Nucleus accumbens (tissue), 56 donors: Measurements from ENCODE around the gene ATP2A2.

ENCODE experiments used
- DNase-seq, 56 donors: peaks; one replicate each; lab custom pipeline; 2025; lab: John Stamatoyannopoulos, UW

The ATP2A2 gene

DNA sequence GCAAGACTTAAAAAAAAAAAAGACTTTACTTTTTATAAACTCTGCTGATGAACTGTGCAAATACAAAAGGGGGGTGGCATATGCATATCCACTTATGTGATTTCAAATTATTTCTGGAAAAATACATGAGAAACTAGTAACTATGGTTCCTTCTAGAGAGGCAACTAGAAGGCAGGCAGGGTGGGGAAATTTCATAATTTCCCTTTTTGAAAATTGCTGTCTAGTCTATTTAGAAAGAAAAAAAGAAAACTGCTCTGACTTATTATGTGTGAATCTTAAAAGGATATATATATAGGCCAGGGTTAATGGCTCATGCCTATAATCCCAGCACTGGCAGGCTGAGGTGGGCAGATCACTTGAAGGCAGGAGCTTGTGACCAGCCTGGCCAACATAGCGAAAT, 80.2 kb downstream of the ATP2A2 start:
- no peak for DNase-seq

DNA sequence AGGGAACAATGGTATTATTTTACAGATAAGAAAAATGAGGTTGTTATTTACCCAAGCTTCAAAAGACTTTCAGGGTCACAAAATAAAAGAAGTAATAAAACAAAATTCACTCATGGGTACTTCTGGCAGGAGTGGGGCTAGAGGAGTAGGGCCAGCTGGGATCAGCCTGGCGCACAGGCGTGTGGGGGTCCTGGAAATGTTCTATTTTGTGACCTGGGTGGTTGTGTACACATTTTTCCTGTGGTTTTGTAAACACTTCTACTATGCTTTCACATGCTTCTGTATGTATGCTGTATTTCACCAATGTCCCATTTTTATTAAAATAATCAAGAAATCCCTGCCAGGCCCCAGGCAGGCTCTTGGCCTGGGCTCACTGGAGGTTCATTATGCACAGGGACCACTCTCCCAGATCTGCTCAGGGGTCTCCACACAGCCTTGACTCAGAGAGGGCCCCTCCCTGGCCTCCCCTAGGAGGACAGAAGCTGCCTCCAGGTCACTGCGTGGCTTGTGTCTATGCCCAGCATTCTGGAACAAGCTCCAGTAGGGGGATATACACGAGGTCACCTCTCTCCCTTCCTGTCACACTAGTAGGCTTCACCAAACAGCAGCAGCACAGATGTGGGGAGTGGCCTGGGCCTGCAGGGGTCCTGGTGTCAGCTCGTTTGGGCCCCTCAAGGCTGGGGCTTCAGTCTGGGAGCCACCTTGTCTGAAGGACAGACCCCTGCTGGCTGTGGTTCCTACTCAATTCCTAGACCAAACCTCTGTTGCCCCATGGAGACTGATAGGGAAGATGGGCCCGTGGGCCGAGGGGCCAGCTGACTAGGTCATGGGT, 84.7 kb downstream of the ATP2A2 start:
- no peak for DNase-seq

DNA sequence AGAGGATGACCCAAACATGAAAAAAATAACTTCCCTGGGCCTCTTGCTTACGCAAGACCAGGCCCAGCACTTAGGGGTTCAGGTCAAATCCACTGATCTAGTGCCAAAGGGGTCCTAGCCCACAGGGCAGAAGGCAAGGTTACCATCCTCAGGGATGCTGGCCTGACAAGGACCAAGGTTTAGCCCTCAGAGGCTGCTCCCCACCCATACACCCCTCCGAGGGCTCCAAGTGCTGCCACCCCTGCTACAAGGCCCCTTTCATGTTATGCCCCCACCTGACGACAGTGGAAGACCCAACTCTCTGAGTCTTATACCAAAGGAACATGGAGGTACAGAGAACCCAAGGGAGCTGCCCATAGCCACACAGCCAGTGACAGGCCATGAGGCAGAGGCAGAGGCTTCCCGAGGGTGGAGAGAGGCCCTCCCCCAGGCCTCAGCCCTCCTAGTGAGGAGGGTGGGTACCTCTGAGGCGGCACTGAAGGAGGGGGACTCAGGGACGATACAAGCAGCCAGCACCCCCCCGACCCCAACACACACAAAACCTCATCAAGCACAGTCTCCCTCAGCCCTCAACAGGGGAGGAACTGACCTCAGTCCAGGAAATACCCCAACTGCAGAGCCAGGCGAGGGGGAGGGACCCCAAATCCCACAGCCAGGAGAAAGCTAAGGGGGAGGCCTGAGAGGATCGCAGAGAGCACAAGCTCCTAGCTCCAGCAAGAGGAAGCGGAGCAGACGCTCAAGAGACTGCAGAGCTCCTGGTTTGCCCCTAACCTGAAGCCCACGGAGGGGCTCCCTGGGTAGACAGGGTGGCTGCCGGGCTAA, 85.5 kb downstream of the ATP2A2 start:
- no peak for DNase-seq

DNA sequence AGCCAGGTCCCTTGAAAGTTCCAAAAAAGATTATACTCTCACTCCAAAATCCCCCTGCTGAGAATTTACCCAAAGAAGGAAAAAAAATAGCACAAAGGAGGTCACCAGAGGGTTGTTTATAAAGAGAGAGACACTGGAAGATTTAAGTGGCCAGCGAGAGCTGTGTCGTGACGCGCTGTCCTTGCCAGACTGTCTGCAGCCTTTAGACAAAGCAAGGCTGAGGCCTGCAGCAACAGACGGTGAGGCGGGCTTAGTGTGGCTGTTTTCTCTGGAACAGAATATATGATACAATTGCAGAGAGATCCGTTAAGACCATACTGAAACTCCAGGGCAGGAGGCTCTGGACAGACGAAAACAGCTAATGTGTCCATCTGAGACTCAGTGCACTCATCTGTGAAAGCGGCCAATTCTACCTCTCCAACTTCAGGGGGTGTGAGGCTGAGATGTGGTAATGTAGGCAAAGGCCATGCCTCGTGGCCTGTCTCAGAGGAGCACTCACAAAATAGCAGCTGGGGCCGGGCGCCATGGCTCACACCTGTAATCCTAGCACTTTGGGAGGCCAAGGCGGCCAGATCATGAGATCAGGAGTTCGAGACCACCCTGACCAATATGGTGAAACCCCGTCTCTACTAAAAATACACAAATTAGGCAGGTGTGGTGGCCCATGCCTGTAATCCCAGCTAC, 86.3 kb downstream of the ATP2A2 start:
- DNase-seq: no peak

DNA sequence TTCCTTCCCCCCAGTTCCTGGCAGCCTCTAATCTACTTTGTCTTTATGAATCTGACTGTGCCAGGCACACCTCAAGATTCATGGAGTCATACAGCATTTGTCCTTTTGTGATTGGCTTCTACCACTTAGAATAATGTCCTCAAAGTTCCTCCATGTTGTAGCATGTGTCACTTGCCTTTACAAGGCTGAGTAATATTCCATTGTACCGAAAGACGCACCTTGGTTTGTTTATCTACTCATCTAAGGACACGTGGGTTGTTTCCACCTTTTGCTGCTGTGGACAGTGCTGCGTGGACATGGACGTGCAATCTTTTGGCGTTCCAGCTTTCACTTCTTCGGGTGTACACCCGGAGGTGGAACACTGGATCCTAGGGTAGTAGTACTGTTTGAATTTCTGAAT, 88.9 kb downstream of the ATP2A2 start:
- no peak for DNase-seq

DNA sequence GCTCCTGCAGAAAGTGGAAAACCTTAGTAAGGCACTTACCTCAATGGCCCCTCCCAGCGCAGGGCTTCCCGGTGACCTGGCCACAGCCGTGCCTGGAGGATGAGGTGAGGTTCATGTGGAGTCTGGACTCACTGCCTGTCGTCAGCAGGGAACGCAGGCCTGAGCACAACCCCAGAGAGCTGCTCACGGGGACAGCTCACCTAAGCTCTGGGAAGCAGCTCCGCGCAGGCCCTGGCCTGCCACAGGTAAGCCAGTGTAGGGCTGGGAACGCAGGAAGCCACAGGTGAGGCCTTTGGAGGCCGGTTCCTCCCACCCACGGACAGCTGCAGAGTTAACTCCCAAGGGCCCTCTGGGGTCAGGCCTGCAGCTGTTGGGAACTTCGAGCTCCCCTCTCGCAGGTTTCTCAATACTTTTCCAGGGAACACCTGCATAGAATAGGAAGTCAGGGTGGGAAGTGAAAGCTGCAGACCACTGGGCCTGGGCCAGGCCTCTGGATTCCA, 89.7 kb downstream of the ATP2A2 start:
- no peak for DNase-seq

DNA sequence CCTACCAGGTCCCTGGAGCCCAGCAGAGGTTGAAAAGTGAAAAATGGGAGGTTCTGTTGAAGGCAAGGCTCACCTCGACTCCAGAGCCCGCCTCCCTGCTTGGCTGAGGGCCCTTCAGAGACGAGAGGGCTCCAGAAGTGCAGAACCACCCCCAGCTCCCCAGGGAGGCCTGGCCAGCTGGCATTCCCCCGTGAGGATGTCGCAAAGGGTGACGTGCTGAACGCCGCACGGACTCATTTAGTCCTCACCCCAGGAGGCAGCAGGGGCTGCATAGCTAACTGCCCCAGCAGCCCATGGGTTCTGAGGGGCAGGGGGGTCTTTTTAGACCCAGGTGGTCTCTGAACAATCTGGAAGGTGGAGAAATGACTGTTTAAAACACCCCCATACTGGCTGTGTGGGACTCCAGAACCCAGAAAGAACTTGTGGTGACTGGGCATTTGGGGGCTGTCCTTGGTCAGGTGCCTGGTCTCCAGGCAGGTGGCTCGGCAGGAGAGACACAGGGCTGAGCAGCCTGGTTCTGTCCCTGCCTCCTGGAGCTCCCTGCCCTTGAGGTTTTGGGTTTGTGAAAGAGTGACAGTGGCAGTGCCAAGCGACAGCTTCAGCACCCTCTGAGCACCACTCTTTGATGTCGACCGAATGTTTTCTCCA, 90.5 kb downstream of the ATP2A2 start:
- no peak for DNase-seq

DNA sequence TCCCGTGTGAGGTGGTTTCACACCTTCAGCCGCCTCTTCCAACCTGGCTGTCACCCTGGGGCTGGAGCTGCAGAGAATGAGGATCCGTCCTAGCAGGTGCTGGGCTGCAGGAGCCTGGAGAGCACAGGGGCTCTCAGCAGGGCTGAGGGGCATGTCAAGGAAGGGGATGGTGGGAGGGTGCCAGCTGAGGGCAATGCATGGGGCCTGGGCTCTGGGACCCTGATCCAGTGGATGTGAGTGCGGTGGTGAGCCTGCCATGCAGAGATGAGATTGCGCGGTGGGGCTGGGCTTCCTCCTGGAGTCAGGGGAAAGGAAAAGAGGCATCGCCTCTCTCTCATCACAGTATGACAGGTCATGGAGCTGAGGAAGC, 91.0 kb downstream of the ATP2A2 start:
- no peak for DNase-seq

DNA sequence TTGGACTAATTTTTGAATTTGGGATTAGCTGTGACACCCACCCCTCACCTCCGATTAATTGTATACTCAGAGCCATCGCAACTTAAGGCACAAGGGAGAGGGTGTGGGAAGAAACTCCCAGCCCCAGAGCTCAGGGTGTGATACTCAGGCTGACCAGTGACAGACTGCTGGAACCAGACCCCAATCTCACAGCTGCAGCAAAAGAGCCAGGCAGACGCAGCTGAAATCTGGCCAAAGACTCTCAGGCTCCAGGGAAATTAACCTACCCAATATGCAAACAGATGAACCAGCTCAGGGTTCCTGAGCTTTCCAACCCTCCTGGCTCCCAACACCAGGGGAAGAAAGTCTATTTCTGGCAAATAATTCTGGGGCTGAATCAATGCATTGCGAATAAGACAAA, 92.0 kb downstream of the ATP2A2 start:
- DNase-seq: peak in 1 of 56 donors; percentile 12

DNA sequence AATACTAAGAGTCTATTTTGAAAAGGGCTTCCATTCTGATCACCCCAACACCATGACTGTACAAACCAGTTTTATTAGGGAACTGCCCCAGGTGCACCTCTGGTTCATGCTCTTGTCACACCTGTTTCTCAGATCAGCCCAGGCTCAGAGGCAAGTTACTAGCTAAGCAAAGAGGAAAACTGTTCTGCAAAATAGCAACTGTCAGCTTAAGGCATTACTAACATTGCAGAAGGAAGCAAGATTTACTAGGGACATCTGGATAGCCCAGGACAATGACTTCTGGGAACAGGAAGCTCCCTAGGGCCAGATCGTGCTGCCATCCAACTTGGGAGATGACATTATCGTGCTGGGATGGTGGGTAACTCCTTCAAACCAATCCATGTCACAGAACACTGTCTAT, 92.4 kb downstream of the ATP2A2 start:
- no peak for DNase-seq

DNA sequence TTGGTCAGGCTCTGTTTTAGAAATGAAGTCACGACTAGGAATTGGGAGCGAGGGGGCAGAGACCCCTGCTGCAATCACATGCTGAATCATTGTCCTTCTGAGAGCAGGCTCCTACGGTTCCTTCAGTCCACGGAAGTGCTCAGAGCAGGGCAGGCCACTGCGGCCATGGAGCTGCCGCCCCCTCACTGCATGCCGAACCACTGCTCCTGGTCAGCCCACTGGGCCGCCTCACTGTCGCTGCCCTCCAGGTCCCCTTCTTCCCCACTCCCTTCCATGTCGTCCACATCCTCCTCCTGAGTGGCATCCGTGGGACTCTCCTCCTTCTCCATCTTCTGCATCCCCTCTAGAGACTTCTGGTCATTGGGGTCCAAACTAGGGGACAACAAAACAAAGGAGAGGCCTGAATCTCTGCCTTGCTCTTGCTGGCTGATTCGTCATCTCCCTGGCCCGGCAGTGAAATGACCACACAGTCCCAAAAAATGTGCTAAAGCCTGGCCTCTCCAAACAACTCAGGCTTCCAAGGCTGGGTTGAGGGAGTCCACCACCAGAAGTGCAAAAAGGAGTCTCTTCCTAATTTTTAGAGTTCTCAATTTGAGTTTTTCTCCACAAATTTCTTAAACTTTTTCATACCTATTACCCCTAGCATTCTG, 93.0 kb downstream of the ATP2A2 start:
- DNase-seq: no peak

DNA sequence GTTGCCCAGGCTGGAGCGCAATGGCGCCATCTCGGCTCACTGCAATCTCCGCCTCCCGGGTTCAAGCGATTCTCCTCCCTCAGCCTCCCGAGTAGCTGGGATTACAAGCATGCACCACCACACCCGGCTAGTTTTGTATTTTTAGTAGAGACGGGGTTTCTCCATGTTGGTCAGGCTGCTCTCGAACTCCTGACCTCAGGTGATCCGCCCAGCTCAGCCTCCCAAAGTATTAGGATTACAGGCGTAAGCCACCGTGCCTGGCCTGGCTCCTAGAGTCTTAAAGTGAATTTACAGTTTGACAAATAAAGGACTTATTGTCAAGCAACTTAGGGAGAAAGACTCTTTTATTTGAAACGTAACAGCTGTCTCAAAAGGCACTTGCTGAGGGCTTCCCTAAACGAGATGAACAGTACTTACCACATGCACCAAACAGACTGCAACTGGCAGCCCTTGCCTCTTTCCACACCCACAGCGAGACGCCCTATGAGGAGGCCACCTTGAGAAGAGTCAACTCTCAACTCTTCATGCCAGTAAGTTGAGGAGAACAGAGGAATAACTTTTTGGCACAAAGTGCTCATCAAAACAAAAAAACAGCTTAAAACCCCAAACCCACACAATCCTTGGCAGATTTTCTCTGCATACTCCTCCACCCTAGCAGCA, 97.2 kb downstream of the ATP2A2 start:
- peak in 4 of 56 donors; percentile 10 to 27 (median 14) for DNase-seq

DNA sequence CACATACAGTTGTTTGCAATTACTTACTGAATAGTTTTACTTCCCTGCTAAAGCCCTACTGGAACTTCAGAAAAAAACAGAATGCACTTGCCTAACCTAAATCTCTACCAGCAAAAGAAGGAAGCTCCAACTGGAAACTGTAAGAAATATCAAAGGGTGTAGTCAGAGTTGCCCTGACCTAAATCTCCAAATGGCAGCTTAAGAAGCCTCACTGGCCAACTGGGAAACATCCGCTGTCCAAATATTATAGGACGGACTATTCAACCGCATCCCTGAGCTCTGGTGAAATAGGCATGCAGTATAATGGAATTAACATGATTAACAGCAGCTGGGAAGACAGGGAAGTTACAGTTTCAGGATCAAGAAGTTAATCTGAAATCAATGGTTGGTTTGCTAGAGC, 98.2 kb downstream of the ATP2A2 start:
- no peak for DNase-seq

DNA sequence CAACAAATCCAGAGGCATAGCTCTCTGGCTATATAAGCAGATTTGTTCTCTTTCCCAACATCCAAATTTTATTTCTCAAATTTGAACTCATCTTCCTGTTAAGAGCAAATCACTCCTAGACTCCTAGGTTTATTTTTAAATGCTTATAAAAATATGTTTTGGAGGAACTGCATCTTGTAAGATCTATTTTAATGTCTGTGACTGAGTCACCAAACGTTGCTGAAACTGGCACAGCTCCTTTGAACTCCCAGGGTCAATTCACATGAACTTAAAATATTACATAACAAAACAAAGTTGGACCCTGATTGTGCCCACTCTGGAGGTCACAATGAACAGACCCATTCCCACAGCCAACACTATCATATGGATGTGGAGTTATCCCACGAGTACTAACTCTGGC, 98.6 kb downstream of the ATP2A2 start:
- DNase-seq: no peak

DNA sequence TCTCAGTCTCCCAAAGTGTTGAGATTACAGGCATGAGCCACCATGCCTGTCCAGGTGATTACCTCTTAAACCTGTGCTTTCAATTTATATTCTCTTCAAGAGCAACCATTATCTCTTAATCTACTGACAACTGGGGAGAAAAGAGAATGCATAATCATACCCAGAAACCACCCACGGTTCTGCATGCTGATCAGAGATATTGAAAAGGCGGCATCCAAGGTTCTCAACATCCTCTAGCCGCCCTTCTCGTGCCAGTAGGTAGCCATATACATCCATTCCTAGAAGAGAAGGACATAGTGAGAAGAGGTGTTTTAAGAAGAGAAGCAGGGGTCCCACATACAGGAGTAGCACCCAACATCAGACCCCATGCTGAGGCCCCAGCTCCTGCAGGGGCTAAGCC, 101.6 kb downstream of the ATP2A2 start:
- no peak for DNase-seq
